GM18861 (cell line): ENCODE results near the gene MTIF2.
"Not testable (repeated sequence)": the region's sequence is repeated elsewhere in the genome, so short reads cannot be mapped to it uniquely, and the experiment has no call there.

Source experiments
- ATAC-seq: cut with Tn5 transposase; IDR thresholded peaks from one replicate; pipeline ENCODE4 v1.9.1; 2021; ENCODE audit not compliant: unreplicated experiment

The MTIF2 gene, protein sequence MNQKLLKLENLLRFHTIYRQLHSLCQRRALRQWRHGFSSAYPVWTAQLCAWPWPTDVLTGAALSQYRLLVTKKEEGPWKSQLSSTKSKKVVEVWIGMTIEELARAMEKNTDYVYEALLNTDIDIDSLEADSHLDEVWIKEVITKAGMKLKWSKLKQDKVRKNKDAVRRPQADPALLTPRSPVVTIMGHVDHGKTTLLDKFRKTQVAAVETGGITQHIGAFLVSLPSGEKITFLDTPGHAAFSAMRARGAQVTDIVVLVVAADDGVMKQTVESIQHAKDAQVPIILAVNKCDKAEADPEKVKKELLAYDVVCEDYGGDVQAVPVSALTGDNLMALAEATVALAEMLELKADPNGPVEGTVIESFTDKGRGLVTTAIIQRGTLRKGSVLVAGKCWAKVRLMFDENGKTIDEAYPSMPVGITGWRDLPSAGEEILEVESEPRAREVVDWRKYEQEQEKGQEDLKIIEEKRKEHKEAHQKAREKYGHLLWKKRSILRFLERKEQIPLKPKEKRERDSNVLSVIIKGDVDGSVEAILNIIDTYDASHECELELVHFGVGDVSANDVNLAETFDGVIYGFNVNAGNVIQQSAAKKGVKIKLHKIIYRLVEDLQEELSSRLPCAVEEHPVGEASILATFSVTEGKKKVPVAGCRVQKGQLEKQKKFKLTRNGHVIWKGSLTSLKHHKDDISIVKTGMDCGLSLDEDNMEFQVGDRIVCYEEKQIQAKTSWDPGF

DNA sequence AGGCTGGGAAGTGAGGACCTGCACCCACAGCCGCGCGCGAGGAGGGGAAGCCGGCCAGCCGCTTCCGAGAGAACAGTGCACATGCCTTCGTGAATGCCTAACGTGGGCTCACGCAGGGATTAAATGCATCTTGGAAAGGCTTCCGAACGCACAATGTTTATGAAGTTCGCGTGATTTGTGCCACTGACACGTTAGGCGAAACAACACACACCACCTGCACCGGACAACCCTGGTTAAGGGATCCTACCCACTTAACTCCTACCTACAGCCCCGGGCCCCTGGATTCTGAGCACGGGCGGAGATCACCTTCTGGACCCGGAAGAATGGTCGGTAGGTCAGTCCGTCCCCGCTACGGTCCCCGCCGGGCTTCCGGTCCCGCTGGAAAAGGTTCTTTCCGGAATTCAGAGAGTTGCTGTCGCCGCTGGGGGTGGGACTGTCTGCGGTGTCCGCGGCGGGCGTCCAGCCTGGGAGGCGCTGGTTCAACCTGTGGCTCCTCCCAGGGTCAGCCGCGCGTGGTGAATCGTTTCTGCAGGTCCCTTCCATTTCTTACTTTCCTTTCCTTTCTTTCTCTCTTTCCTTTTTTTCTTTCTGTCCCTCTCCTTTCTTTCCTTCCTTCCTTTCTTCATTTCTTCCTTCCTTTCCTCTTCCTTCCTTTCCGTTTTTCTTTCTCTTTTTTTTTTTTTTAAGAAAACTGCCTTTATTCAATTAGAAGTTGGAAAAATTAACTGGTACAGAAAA is at the start of gene MTIF2:
TSS of gene MTIF2 (minus strand) at position 325 of the 738 bp plus-strand sequence. CDS start 5,373 bp downstream, outside the sequence.
- ATAC-seq: peak; percentile 87

DNA sequence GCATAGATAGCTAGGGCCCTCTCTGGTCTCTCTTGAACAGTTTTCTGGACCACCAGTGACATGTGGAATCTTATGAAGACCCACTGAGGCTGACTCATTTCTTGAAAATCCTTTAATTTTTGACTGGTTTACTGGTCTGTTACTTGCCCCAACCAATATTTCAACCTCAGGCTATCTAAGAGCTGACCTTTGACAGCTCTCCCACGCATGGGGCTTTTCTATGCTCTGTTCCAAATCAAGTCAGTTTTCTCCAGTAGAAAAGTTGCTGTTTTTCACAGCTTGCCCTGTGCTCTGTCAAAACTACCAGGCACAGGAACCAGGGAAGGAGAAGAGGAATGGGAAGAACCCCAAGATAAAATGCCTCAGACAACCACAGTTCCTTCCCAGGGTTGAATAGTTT is 46.0 kb upstream of the MTIF2 start:
- no peak for ATAC-seq

DNA sequence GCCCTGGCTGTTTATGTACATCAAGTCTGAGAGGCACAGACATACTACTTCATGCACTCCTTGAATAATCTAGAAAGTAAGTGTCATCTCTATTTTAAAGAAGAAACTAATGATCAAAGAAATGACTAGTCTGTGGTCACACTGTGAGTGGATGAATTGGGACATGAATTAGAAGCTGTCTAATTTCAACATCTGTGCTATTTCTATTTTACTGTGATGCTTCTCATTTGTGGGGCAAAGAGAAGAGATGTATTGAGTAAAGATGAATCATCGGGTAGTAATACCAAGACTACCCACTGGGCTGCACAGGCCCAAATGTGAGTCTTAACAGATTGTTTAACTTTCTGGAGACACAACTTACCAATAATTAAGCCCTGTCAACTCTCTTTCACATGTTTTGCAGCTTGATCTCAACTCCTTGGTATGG is 42.4 kb upstream of the MTIF2 start:
- peak; percentile 94 for ATAC-seq

DNA sequence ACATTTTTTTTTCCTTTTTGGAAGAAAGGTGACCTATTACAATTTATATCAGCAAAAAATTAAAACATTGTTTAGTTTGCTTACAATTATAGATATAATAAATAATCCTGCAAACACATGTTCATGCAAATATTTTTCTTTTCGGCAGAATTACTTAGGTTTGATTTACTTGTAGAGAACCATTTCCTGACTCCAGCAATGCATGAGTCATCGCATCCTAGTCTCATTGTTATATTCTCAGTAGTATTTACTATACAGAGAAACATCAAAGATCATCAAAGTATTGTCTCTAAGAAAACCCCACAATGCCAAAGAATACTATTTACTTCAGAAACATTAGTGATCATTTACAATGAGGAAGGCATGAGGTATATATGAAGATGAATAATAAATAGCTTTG is 40.4 kb upstream of the MTIF2 start:
- ATAC-seq: no peak

DNA sequence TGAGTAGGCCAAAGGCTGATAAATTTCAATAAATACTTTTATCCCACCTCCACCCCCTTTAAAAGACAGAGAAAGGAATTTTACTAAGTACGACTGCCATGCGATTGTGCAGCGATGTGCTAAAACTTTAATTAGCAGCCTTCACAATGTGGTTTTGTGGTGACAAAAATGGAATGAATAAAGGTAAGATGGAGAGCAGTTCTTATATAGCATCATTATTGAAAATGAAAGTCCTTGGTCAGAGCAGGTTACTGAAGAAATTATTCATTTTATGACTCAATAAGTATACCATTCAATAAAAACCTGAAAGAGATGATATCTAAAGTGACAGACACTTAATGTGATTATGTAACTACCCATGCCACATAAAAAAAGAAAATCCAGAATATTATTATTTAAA is 33.2 kb upstream of the MTIF2 start:
- ATAC-seq: peak; percentile 88

DNA sequence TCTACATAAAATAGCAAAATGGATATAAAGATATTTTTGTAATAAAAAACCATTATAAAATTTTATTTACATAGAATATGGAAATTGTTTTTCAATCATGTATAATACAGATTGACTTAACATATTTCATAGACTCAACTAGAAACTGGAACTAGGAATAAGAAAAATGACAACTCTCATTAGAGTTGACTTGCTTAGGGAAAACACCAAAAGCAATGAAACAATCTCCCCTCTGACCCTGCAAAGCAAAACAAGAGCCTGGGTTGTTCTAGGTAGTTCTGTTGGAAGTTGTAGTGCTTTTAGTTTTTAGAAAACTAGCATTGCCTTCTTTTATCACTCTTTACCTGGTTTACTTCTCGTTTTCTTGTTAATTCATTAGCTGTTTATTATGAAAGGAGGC is 32.2 kb upstream of the MTIF2 start:
- peak; percentile 34 for ATAC-seq

DNA sequence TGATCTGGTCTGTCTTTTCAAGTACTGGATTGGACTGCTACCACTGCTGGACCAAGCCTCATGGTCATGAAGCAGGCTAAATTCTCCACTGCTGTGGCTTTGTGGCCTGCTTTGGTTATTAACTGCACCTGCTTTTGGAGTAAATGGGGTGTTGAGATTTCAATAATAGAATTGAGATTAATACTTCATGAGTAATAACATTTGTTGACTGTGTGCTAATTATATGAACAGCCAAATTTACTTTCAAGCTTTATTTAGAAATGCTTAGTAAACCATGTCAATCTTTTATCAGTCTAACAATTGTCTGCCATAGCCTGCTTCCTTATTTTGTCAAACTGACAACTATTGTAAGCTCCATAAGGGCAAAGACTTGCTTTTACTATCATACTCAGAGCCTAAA is 27.4 kb upstream of the MTIF2 start:
- peak; percentile 48 for ATAC-seq

DNA sequence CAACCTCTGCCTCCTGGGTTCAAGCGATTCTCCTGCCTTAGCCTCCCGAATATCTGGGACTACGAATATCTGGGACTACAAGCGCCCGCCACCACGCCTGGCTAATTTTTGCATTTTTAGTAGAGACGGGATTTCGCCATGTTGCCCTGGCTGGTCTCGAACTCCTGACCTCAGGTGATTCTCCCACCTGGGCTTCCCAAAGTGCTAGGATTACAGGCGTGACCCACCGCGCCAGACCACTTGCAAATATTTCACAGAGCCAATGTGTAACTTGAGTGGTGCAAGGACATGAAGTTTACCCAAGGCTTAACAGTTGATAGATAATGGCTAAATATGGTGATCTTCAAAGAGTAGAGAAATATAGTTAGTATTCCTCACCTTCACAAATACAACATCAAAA is 14.1 kb upstream of the MTIF2 start:
- ATAC-seq: no peak

DNA sequence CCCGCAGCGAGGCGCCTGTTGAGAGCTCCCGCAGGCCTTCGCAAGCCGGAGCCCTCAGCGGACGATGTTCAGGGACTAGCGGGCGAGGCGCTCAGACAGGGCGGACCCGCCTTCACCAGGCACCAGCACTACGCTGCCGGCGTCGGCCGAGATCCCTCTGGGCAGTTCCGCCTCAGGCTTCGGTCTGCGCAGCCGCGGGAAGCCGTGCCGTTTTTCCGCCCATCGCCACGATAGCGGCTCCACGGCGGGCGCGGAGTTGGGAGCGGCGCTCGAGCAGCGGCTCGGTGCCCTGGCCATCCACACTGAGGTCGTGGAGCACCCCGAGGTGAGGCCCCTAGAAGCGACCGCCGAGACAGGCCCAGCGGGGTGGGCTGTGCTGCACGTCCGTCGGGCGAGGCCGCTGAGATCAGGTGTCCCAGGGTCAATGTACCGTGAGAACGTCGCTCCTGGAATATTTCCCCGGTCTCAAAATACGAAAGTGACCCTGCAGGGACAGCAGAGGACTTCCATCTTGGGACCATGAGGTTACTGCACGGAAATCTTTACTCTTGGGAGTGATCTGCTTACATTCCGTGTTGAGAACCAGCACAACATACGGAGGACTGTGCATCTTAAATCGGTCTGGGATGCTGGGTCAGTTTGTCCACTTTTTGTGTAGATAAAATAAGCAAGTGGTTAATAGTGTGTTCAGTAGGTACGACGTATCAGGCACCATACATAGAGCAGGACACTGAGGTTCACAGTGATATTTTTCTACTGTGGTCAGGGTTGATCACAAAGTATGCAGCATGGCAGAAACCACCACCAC is 13.3 kb upstream of the MTIF2 start:
- peak; percentile 96 for ATAC-seq

DNA sequence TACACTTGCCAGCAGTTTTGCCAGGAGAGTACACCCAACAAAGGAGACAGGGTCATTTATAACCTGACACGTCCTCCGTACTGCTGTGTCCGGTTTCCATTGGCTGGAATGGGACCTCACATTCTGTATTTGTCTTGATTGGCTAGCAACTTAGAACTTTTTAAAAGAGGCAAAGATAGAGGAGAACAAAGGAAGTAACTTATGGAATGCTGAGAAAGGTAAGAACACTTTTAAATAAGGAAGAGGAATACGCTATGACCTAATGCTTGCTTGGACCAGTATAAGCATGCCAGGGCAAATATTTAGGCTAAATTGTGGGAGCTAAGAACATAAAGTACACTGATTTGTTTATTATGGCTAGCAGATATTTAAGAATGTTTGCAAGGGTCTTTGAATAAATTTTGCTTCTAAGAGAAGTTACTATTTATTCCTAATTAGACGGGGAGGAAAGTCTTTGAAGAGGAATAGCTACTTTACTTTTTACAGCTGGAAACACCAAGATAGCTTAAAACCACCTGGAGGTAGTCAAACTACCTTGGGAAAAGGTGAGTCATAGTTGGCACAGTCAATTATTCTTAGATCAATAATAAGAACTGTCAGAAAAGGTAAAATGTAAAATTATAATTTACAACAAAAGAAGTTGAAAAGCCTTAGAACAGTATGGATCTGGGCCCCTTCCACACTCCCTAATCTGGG is 12.0 kb upstream of the MTIF2 start:
- ATAC-seq: not testable (repeated sequence)

DNA sequence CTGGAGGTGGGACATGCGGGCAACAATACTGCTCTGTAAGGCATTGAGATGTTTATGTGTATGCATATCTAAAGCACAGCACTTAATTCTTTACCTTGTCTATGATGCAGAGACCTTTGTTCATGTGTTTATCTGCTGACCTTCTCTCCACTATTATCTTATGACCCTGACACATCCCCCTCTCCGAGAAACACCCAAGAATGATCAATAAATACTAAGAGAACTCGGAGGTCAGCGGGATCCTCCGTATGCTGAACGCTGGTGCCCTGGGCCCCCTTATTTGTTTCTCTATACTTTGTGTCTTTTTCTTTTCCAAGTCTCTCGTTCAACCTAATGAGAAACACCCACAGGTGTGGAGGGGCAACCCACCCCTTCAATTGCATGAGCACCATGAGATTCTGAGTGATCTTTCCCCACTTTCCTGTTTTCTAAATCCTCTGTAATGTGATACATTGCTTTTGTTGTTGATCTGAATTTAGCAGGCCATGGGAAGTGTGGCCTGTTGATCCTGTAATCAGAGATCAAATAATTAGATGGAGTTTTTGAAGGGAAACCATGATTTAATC is 10.9 kb upstream of the MTIF2 start:
- ATAC-seq: not testable (repeated sequence)

DNA sequence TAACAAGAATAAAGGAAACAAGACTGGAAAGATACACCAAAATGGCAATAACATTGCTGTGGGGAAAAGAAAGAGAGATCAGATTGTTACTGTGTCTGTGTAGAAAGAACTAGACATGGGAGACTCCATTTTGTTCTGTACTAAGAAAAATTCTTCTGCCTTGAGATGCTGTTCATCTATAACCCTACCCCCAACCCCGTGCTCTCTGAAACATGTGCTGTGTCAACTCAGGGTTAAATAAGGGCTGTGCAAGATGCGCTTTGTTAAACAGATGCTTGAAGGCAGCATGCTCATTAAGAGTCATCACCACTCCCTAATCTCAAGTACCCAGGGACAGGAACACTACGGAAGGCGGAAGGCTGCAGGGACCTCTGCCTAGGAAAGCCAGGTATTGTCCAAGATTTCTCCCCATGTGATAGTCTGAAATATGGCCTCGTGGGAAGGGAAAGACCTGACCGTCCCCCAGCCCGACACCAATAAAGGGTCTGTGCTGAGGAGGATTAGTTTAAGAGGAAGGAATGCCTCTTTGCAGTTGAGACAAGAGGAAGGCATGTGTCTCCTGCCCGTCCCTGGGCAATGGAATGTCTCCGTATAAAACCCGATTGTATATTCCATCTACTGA is 10.3 kb upstream of the MTIF2 start:
- ATAC-seq: not testable (repeated sequence)

DNA sequence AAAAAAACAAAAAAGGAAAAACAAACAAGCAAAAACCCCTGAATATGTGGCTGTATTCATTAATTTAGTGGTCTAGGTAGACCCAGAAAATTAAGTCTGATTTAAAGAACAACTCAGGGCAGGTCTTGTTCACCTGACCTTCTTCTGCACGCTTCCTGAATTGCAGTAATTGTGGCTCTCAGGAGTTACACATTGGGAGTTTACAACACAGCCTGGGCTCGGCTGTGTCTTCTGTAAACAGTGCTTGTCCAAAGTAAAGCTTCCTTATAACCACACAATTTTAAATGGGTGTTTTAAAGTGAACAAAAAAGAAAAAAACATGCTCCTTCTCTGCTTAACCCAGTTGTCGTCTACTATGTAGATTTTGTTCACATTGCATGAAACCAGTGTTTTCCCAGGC is 8.3 kb upstream of the MTIF2 start:
- ATAC-seq: no peak

DNA sequence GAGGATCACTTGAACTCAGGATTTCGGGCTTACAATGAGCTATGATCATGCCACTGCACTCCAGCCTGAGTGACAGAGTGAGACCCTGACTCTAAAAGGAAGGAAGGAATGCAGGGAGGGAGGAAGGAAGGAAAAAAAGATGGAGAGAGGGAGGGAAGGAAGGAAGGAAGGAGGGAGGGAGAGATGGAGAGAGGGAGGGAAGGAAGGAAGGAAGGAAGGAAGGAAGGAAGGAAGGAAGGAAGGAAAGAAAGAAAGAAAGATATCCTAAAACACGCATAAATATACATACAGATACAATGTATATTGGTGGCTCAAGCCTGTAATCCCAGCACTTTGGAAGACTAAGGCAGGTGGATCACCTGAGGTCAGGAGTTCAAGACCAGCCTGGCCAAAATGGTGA is 5.3 kb upstream of the MTIF2 start:
- not testable (repeated sequence) for ATAC-seq

DNA sequence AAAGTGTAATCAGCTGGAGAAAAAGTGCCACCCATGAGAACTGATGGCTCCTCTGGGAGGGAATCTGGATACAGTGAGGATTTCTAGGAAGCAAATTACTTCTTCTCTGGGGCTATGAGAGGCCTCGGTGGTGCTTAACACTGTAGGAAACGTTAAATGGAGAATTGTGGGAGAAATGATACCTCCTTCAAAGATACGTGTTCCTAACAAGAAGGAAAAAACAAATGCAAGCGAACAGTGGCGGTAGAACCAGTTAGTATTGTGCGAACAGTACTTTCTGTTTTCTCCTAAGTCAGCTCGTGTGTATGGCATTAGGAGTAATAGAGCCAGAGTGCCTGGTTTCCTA is 587 bp upstream of the MTIF2 start:
- ATAC-seq: no peak

DNA sequence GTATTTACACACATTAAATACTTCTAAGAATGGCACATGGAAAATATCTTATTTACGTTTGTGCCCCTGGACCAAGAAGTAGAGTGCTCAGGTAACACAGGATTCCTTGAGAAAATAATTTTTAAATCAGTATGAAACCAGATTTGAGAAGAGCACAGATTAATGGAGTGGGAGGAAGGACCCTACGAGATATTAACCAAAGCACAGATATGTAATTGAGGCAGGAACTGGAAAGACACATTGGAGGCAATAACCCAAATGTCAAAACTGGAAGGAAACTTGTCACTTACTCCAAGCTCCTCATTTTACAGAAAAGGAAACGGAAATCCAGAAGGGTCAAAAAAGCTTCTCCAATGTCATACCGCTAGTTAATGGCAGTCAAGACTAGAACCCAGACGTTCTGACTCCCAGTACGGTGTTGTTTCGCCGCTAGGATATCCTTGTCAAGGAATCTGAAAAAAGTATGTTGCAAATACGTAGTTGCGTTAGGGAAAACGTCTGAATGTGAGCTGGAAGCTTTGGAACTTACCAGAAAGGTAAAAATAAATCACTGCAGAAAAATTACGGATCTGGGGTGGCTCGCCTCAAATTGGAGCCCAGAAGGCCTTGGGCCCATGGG is 634 bp downstream of the MTIF2 start:
- ATAC-seq: no peak

DNA sequence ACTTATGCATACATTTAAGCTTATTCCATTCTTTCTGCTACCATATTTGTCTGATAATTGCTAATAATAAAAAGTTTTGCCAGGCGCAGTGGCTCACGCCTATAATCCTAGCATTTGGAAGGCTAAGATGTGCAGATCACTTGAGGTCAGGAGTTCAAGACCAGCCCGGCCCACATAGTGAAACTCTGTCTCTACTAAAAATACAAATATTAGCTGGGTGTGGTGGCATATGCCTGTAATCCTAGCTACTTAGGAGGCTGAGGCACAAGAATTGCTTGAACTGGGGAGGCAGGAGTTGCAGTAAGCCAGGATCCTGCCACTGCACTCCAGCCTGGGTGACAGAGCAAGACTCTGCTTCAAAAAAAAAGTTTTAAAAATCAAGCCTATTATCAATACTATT is 9.4 kb downstream of the MTIF2 start:
- not testable (repeated sequence) for ATAC-seq

DNA sequence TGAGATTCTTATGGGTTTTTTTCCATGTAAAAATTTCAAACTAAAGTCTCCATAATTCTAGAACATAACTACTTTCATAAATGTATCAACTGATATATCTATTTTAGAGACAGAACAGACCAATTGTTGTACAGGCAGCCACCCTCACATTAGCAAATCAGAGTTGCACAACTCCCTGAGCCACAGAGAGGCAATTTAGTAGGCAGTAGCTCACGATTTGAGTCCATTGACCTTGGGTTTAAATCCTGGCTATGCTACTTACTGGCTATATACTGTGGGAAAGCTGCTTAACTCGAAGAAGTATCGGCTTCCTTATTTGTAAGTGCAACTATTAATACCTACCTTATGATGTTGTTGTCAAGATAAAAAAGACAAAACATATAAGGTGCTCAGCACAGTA is 16.2 kb downstream of the MTIF2 start:
- no peak for ATAC-seq

DNA sequence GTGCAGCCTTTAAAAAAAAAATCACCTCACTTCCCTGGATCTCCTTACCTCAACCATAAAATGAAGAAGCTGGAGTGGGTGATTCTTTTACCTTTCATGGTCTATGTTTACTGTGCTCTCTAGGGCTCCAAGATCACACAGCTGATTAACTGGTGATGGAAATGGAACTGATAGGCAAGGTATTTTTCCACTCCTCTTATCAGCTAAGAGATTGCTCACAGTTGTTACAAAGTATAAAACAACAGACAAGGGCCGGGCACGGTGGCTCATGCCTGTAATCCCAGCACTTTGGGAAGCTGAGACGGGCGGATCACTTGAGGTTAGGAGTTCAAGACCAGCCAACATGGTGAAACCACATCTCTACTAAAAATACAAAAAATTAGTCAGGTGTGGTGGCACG is 22.0 kb downstream of the MTIF2 start:
- ATAC-seq: no peak
